Activated CD4-positive, alpha-beta T cell treated with anti-CD3 and anti-CD28 coated beads, Interleukin-2, amount 10 ng/mL, durations not matched to agents 7 days and 5 days (primary cell): ENCODE measurements around the gene TIPARP. TPM values are rescaled to one million over a fixed set of nuclear protein-coding genes. Genes with fewer than 3 reads are reported as not detected.

Experiments used
- total RNA-seq, 2 experiments: library from RNA; stranded (reverse); gene quantifications; one replicate each; pipeline ENCODE4 v1.2.3, GENCODE V29; 2021

The TIPARP gene
- total RNA-seq, 2 experiments from 2014 or later: 58.0 to 66.0 TPM

Other genes with a start within 250 kb of the TIPARP start
- gene SSR3, start 119.5 kb upstream of the TIPARP start, total RNA-seq: 100 to 1,000 TPM; 139 to 143 TPM
- under 1 TPM; 0.47 to 0.54 TPM for gene LEKR1, start 151.8 kb downstream of the TIPARP start, total RNA-seq